ENCODE measurements around the gene SIRPB2.

- TF ChIP-seq POLR2A (IDR thresholded peaks at IDR 0.05; ENCODE audit: low read depth, low read length) (no peak), POLR2AphosphoS5 (IDR thresholded peaks at IDR 0.05; ENCODE audit: insufficient read depth, low read depth, low read length) (no peak)
- TF ChIP-seq, protein P1, sequence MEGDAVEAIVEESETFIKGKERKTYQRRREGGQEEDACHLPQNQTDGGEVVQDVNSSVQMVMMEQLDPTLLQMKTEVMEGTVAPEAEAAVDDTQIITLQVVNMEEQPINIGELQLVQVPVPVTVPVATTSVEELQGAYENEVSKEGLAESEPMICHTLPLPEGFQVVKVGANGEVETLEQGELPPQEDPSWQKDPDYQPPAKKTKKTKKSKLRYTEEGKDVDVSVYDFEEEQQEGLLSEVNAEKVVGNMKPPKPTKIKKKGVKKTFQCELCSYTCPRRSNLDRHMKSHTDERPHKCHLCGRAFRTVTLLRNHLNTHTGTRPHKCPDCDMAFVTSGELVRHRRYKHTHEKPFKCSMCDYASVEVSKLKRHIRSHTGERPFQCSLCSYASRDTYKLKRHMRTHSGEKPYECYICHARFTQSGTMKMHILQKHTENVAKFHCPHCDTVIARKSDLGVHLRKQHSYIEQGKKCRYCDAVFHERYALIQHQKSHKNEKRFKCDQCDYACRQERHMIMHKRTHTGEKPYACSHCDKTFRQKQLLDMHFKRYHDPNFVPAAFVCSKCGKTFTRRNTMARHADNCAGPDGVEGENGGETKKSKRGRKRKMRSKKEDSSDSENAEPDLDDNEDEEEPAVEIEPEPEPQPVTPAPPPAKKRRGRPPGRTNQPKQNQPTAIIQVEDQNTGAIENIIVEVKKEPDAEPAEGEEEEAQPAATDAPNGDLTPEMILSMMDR (IDR thresholded peaks at IDR 0.05; ENCODE audit: extremely low read depth in 1 of 2, insufficient read depth in 1 of 2, low read depth in 1 of 2, low read length in 2 of 2): no peak
Observed at GRCh38 chr20:1490643-1491195, 501 bp downstream of the SIRPB2 start.

Data from endothelial cell of umbilical vein (primary cell).